Measurements from ENCODE around the gene TBX19.

Gene TBX19

DNA sequence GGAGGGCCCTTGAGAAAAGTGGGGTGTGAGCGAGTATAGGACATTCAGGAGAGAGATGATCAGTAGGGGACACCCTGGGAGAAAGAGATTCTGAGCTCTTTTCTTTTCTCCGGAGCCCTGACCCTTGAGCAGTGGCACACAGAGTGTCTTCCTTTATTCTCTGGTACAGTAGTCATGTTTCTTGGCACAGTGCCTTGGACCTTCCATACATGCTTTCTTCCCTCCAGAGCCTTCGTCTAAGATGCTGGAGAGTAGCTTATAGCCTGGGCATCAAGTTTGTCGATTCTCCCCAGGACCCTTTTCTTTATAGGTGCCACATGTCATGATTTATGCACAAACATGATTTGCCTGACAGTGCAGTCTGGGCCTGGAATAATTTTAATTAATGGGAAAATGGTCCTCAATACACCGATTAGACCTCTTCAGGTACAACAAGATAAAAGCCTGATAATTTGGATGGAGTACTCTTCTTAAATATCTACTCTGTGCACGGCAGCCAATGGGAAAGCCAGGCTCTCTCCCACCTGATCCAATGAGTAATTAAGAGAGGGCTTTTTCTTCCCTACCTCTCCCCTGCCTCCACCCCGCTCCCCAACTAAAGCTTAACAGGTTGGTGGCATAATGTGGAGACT is at the start of gene TBX19:
Gene TBX19 (plus strand): TSS at position 582 of the 632 bp plus-strand sequence. CDS start 214 bp downstream, outside the sequence.
- no peak for DNase-seq

DNA sequence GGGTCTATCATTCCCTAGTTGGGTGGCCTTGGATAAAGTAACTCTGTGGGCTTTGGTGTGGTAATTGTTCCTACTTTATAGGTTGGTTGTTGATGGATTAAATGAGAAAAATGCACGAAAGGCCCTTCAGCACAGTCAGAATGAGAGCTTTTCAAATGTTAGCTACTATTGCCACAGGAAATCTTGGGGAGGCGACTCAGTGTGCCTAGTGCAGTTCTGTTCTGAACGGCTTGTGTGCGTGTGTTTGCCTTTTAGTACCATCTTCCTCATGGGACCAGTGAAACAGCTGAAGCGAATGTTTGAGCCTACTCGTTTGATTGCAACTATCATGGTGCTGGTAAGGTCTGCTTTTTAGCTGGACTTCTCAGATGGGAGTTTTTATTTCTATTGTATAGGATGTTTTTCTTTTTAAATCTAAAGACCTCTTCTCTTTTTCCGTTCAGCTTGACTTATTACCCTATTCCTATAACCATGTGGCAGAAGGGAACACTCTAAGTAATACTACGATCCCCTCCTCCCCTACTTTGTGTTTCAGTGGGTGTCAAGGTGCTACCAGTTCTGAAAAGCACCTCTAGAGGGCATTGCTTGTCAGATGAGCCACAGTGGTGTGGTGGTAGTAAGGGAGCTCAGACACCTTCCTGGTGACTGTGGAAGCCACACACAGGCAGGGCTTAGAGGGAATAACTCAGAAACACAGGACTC is 45.7 kb upstream of the TBX19 start:
- DNase-seq: no peak

- no peak for DNase-seq
Observed at GRCh38 chr1:168235548-168235885, 45.2 kb upstream of the TBX19 start.

GRCh38 chr1:168235937-168236336 is 44.7 kb upstream of the TBX19 start:
- no peak for DNase-seq

- DNase-seq: no peak
Observed at GRCh38 chr1:168236836-168237611, 43.7 kb upstream of the TBX19 start.

DNA sequence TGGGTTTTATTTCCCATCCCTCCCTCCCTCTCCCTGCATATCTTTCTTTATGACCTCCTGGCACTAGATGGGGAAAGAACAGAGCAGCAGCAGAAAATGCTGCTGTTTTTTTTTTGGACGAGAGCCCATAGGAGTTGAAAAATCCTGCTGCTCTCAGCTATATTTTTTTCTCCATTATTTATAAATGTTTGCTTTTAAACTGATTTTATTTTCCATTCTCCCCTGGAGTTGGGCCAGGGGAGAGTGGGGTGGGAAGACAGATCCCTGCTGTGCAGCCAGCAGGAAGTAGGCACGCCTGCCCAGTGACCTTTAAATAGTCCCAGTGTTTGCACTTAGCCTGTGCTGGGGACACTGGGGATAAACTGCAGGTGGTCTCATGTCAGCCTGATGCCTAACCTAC is 37.5 kb upstream of the TBX19 start:
- DNase-seq: no peak

- DNase-seq: no peak
Observed at GRCh38 chr1:168243636-168244212, 37.0 kb upstream of the TBX19 start.

- DNase-seq: no peak
Observed at GRCh38 chr1:168245042-168245441, 35.6 kb upstream of the TBX19 start.

DNA sequence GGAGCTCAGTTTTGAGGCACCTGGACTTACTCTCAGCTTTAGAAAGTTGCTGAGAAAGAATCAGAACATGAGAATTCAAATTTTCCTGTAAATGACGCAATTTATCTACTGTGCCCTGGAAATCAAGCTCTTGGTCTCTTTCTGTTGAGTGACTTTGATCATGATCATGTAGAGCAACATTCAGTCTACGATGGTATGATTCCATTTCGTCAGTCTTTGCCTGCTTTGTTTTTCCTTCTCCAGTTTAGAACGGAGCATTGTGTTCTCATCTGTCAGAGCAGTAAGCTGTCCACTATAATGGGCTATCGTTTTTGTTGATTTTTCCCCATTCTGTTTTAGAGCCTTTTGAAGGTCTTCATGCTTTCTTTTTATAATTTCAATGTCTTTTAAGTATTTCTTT is 34.2 kb upstream of the TBX19 start:
- no peak for DNase-seq

GRCh38 chr1:168252204-168252733 is 28.4 kb upstream of the TBX19 start:
- DNase-seq: no peak

DNA sequence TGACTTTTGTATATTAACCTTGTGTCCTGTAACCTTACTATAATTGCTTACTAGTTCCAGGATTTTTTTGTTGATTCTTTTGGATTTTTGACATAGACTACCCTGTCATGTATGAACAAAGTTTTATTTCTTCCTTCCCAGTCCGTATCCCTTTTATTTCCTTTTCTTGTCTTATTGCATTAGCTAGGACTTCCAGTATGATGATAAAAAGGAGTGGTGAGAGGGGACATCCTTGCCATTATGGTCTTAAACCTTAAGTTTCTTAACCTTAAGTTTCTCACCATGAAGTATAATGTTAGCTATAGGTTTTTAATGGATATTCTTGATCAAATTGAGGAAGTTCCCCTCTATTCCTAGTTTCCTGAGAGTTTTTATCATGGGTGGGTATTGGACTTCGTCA is 24.5 kb upstream of the TBX19 start:
- DNase-seq: no peak

DNA sequence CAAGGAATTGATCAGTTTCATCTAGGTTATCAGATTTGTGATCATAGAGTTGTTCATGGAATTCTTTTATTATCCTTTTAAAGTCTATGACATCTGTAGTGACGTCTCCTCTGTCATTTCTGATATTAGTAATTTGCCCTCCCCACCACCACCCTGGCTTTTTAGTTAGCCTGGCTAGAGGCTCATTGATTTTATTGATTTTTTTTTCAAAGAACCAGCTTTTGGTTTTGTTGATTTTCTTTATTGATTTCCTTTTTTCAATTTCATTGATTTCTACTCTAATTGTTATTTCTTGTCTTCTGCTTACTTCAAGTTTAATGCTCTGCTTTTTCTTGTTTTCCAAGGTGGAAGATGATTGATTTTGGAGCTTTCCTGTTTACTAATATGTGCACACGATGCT is 23.3 kb upstream of the TBX19 start:
- no peak for DNase-seq

- DNase-seq: no peak
Observed at GRCh38 chr1:168259567-168259966, 21.1 kb upstream of the TBX19 start.

DNA sequence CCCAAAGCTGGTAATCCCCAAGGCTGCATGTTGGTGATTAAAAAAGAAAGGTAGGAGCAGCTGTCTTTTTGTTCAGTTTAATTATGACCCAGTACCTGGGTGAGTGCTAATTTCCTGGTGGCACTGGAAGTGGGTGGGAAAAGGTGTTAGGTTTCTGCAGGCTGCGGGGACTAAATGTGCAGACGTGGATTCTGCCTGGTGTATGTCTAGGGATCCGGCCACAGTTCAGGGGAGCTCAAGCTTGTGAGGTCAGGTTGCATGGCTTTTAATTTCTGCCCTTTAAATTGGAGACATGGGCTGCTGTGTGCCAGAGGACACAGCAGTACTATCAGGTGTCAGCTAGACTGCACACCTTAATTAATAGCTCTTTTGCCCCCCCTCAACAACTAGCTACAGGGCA is 20.3 kb upstream of the TBX19 start:
- DNase-seq: no peak

DNA sequence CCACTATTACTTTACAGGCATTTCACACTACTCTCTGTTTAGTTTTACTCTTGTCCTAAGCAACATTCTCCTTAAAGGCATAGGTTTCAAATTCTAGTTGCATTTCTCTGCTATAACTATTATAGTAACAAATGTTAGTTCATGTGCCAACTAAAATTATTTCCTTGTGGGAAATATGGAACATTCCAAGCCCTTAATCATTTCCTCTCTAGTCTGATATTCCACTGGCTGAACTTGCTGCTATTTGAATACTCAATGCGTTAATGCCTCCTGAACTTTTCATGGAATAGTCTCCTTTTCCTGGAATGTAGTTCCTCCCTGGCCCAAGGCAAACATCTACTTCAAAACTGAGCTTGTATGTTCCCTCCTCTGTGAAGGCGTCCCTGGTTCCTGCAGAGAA is 19.3 kb upstream of the TBX19 start:
- no peak for DNase-seq

DNA sequence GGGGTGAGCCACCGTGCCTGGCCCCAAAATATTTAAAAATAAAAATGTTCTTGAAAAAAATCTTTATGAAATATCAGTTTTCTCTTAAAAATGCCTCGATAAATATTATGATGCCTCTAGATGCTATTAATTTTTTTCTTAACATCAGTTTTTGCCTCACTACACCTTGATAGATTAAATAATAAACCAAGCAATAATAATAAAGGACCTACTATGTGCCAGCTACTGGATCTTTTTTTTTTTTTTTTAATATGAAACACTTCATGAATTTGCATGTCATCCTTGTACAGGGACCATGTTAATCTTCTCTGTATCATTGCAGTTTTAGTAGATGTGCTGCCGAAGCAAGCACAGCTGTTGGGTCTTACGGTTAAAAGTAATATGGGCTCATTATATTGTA is 17.5 kb upstream of the TBX19 start:
- DNase-seq: no peak

GRCh38 chr1:168264296-168264695 is 16.4 kb upstream of the TBX19 start:
- no peak for DNase-seq

DNA sequence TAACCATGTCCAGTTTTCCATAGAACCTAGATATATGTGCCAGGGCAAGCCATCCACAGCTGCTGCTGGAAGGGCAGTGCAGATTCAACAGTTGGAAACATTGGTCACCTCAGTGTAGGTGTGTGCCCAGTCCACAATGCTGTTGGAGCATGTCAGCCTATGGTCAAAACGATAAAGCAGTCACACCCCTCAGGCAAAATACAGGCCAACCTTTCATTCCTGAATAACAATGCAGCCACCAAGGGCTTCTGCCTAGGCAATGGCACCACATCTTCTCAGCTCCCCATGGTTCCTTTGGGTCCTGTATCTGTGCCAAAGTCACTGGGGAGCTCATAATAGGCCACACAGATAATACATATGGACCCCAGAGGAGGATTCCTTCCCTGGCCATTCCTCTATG is 15.1 kb upstream of the TBX19 start:
- DNase-seq: no peak

DNA sequence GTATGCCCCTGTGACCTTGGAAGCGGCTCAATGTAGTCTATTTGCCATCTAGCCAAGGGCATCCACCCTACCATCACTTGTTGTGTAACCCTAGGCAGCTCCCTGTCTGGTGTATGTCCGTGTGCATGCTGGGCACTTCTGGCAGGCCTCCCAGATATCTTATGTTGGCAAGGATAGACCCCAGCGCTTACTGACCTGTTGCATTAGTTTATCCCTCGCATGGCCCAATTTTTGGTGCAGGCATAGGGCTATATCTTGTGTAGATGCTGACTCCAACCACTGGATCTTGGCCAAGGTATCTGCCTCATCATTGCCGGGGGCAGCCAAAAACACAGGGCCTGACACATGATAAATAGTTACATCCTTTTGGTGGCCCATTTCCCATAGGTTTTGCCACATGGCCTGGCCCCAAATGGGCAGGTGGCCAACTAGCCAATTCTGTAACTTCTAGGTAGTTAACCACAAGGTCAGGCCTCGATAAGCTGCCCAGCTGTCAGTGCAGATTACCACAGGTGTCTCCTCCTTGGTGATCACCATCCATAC is 14.0 kb upstream of the TBX19 start:
- no peak for DNase-seq

- DNase-seq: no peak
Observed at GRCh38 chr1:168271636-168272035, 9.0 kb upstream of the TBX19 start.

DNA sequence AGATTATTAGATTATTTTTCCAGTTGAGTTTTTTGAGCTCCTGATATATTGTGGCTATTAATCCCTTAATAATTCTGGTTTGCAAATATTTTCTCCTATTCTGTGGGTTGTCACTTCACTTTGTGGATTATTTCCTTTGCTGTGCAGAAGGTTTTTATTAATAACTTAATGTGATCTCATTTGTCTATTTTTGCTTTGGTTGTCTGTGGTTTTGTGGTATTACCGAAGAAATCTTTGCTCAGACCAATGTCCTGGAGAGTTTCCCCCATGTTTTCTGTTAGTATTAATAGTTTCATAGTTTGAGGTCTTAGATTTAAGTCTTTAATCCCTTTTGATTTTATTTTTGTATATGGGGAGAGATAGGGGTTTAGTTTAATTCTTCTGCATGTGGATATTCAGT is 7.1 kb upstream of the TBX19 start:
- no peak for DNase-seq

- DNase-seq: no peak
Observed at GRCh38 chr1:168279253-168279652, 1.4 kb upstream of the TBX19 start.

DNA sequence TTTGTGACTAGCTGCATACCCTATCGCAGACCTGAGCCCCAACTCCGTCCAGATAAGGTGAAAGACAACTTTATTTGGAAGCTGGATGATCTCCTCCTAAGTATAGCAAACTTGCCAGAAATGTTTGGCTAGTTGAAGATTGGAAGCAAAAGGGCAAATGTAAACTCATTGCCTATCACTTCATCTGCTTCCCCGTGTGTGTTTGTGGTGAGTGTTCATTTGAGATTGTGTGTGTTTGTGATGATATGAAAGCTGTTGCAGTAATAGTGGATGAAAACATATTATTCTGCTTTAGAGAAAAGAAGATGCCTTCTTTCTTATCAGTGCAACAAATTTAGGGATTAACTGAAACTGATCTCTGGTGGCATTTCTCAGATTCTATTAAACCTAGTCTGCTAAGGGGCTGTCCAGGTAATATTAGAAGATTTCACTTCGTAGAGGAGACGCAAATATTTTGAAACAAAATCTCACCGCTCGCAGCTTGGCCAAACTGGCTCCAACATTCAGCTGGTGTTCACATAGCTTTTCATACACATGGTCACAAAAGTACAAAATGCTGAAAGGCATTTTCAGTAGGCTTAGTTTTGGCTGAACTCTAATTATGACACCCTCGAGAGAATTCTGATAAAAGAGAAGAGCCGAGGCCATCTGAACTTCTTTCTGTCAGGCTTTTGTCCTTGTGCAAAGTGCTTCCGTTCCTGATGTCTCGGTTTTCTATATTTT is 1.1 kb downstream of the TBX19 start:
- no peak for DNase-seq

Measured in SIG-M5 (cell line).